Thoracic aorta (tissue), 2 donors: ENCODE data around the gene JSRP1. TPM values are rescaled to one million over a fixed set of nuclear protein-coding genes. Genes with fewer than 3 reads are reported as not detected.

Source experiments
- ATAC-seq: fragments of 150-250 bp; one replicate; pipeline ENCODE4 v1.8.0; 2017; ENCODE audit warnings: low read depth; ENCODE audit not compliant: insufficient number of reproducible peaks, low FRiP score
- DNase-seq: peaks from one replicate; pipeline ENCODE4 v3.0.0-alpha.2; 2020; ENCODE audit warnings: low spot score
- H3K27ac ChIP-seq, 2 donors: fragments of 200-600 bp; sonication (generic); 1 replicate in 1 of 2; 2 replicates in 1 of 2; pipeline ENCODE4 v1.5.1; 2016; ENCODE audit warnings: mild to moderate bottlenecking in 2 of 2, moderate library complexity in 2 of 2
- H3K27me3 ChIP-seq: fragments of 200-600 bp; sonication (generic); replicated peaks from 2 replicates; pipeline ENCODE4 v1.6.0; 2016; ENCODE audit warnings: mild to moderate bottlenecking; ENCODE audit not compliant: insufficient read depth
- H3K36me3 ChIP-seq: fragments of 200-600 bp; sonication (generic); one replicate; pipeline ENCODE4 v1.5.1; 2016
- H3K4me1 ChIP-seq, 2 donors: fragments of 200-600 bp; sonication (generic); 1 replicate in 1 of 2; 2 replicates in 1 of 2; pipeline versions ENCODE4 v1.5.1 to v1.6.0; 2016; ENCODE audit warnings: low read depth in 2 of 2, mild to moderate bottlenecking in 1 of 2; ENCODE audit not compliant: control insufficient read depth in 1 of 2
- H3K4me3 ChIP-seq: fragments of 200-600 bp; sonication (generic); 2 replicates; pipeline ENCODE4 v1.5.1; 2016; ENCODE audit warnings: mild to moderate bottlenecking
- H3K9me3 ChIP-seq: fragments of 200-600 bp; sonication (generic); 2 replicates; pipeline ENCODE4 v1.5.1; 2016
- total RNA-seq, 2 donors: library from RNA; depleted of rRNA; stranded (reverse); fragments of >200 nt; gene quantifications; one replicate each; pipeline versions ENCODE4 v1.1.0 to v1.2.3, GENCODE V29; 2016
- TF ChIP-seq, protein P1 (sequence below): fragments of 200-600 bp; sonication (generic); IDR thresholded peaks from one replicate; pipeline ENCODE4 v1.5.1; 2019; ENCODE audit warnings: antibody characterized with exemption

Gene JSRP1
- total RNA-seq, 2 donors from 2014 or later, result not detected

DNA sequence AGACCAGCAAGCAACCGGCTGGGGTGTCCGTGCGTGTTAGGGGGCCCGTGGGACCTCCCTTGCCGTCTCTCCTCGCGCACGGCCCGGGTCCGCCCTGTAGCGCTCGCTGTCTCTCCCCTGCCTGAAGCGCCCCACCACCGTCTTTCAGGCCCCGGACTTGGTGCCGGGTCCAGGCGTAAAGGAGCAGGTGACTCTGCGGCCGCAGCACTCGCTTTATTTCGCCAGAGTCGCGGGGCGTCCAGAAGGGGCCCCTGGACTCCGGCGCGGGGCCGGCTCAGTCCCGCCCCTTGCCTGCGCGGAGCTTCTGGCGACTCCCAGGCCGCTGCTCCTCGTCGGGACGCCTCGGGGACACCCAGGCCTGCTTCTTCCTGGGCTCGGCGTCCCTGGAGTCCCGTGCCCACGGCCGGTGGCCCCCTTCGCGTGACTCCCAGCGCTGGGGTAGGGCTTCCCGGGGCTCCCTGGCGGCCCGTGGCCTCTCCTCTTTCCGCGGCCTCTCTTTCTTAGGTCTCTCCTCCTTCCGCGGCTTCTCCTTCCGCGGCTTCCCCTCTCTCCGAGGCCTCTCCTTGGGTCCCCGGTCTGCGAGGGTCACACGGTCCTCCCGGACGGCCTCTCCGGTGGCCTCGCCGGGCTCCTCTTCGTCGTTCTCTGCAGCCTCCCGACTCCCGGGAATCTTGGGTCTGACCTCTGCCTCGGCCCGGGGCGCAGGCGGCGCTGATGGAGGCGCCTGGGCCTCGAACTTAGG, 4.0 kb downstream of the JSRP1 start:
- H3K9me3 ChIP-seq, result no peaks in the 10 kb centered on the region
- peaks cover 14% of the 10 kb centered on the region for H3K36me3 ChIP-seq
- no peak overlapping the region for H3K27ac ChIP-seq
- TF ChIP-seq, protein P1, sequence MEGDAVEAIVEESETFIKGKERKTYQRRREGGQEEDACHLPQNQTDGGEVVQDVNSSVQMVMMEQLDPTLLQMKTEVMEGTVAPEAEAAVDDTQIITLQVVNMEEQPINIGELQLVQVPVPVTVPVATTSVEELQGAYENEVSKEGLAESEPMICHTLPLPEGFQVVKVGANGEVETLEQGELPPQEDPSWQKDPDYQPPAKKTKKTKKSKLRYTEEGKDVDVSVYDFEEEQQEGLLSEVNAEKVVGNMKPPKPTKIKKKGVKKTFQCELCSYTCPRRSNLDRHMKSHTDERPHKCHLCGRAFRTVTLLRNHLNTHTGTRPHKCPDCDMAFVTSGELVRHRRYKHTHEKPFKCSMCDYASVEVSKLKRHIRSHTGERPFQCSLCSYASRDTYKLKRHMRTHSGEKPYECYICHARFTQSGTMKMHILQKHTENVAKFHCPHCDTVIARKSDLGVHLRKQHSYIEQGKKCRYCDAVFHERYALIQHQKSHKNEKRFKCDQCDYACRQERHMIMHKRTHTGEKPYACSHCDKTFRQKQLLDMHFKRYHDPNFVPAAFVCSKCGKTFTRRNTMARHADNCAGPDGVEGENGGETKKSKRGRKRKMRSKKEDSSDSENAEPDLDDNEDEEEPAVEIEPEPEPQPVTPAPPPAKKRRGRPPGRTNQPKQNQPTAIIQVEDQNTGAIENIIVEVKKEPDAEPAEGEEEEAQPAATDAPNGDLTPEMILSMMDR, result no peak
- no peak for DNase-seq
- peaks cover 15% of the 10 kb centered on the region for H3K27me3 ChIP-seq
- ATAC-seq, result no peak
- H3K4me3 ChIP-seq, result peak overlapping the region; percentile 34
- H3K4me1 ChIP-seq, result peaks cover 20 to 39% of the 10 kb centered on the region in 2 donors

DNA sequence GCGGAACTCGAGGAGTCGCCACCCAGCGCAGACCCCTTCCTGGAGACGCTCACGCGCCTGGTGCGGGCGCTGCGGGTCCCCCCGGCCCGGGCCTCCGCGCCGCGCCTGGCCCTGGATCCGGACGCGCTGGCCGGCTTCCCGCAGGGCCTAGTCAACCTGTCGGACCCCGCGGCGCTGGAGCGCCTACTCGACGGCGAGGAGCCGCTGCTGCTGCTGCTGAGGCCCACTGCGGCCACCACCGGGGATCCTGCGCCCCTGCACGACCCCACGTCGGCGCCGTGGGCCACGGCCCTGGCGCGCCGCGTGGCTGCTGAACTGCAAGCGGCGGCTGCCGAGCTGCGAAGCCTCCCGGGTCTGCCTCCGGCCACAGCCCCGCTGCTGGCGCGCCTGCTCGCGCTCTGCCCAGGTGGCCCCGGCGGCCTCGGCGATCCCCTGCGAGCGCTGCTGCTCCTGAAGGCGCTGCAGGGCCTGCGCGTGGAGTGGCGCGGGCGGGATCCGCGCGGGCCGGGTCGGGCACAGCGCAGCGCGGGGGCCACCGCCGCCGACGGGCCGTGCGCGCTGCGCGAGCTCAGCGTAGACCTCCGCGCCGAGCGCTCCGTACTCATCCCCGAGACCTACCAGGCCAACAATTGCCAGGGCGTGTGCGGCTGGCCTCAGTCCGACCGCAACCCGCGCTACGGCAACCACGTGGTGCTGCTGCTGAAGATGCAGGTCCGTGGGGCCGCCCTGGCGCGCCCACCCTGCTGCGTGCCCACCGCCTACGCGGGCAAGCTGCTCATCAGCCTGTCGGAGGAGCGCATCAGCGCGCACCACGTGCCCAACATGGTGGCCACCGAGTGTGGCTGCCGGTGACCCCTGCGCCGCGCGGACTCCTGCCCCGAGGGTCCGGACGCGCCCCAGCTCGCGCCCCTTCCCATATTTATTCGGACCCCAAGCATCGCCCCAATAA, 4.8 kb downstream of the JSRP1 start:
- peaks cover 22% of the 10 kb centered on the region for H3K36me3 ChIP-seq
- H3K27me3 ChIP-seq, result peaks cover 15% of the 10 kb centered on the region
- ATAC-seq, result no peak
- H3K4me3 ChIP-seq, result peak overlapping the region; percentile 34
- DNase-seq, result no peak
- TF ChIP-seq, protein P1, result no peak
- H3K27ac ChIP-seq, result no peak overlapping the region
- no peaks in the 10 kb centered on the region for H3K9me3 ChIP-seq
- peaks cover 20 to 39% of the 10 kb centered on the region in 2 donors for H3K4me1 ChIP-seq

DNA sequence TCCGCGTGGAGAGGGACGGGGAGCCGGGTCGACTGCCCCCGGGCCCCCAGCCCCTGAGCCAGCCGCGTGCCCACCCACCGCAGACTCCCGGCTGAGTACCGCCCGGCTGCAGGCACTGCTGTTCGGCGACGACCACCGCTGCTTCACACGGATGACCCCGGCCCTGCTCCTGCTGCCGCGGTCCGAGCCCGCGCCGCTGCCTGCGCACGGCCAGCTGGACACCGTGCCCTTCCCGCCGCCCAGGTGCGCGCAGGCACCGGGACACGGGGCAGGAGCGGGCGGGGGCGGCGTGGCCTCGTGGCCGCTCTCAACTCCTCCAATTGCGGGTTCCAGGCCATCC, 5.5 kb downstream of the JSRP1 start:
- Histone ChIP-seq H3K4me1 (peaks cover 20 to 39% of the 10 kb centered on the region in 2 donors), H3K27me3 (peaks cover 15% of the 10 kb centered on the region), H3K27ac (no peak overlapping the region), H3K4me3 (peak overlapping the region; percentile 25), H3K36me3 (peaks cover 29% of the 10 kb centered on the region), H3K9me3 (no peaks in the 10 kb centered on the region)
- DNase-seq, result no peak
- TF ChIP-seq, protein P1, result no peak
- ATAC-seq, result no peak

DNA sequence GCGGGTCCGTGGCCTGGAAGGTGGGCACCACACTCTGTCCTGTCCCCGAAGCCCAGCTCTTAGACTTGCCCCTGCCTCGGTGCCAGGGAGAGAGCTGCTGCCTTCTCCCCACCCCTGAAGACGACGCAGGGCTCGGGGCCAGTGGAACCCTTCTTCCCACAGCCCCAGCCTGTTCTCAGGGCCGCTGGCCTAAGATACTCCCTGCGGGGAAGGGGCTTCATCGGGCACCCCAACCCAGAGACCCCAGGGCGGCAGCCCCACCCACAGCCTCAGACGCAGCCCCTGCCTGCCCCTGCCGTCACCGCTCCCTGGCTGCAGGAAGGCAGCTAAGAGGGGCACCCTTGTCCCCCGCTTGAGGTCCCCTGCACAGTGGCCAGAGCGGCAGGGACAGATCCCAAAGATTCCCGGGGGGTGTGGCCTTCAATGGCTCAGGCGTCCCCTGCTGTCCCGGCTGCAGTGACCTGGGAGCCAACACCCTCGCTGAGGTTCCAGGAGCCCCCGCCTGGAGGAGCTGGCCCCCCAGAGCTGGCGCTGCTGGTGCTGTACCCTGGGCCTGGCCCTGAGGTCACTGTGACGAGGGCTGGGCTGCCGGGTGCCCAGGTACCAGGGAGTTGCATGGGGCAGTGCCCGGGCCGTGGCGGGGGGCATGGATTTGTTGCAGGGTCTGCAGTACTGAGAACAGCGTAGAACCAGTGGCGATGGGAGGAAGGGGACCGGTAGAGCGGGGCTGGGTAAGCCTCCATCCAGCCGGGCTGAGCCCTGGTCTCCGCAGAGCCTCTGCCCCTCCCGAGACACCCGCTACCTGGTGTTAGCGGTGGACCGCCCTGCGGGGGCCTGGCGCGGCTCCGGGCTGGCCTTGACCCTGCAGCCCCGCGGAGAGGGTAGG, 6.1 kb downstream of the JSRP1 start:
- Histone ChIP-seq H3K9me3 (no peaks in the 10 kb centered on the region), H3K27me3 (peaks cover 15% of the 10 kb centered on the region), H3K4me3 (no peak overlapping the region), H3K4me1 (peaks cover 20 to 39% of the 10 kb centered on the region in 2 donors), H3K36me3 (peaks cover 35% of the 10 kb centered on the region), H3K27ac (no peak overlapping the region)
- no peak for ATAC-seq
- TF ChIP-seq, protein P1, result no peak
- no peak for DNase-seq
